ENCODE measurements around the gene NDE1.

The NDE1 gene

DNA sequence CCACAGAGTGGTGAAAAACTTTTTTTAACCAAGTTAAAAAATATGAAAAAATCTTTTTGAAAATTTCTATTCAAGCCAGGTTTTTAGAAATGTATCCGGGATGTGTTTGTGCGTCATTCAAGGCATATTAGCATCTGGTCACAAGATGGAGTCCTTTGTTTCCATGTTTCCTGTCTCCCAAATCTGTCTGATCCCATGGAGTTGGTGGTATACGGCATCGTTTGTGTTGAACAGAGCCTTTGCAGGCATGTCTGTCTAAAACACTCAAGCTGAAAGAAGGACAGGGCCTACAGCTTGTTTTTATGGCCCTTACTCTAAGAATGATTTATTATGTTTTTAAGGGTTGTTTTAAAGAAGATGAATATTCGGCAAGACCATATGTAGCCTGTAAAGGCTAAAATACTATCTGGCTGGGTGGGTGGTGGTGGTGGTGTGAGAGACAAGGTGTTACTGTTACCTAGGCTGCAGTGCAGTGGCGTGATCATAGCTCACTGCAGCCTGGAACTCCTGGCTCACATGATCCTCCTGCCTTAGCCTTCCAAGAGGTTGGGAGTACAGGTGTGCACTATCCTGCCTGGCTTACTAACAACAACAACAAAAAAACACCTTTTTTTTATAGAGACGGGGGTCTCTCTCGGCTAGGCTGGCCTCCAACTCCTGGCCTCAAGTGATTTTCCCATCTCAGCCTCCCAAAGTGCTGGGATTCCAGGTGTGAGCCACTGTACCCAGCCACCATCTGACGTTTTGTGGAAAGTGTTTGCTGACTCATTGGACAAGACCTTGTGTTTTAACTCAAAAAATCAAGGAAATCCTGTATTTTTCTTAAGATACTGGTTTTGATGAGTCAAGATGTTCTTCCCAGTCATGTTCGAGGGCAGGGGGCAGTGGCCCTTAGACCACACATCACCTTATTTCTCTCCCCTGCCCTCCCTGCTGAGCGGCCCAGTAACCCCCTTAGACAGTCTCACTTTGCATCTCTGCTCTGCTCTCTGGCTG, 52.2 kb downstream of the NDE1 start:
- Histone ChIP-seq H3K36me3 (ENCODE audit: control insufficient read depth in 1 of 2, insufficient read depth in 2 of 2, low read length in 2 of 2) (peaks cover 23 to 63% of the 10 kb centered on the region in 2 donors), H3K27me3 (ENCODE audit: low read depth, low read length) (no peaks in the 10 kb centered on the region), H3K27ac (ENCODE audit: low read length) (peak overlapping the region; percentile 31), H3K4me3 (ENCODE audit: low read depth in 1 of 2, low read length in 2 of 2) (no peak overlapping the region), H3K9me3 (ENCODE audit: control insufficient read depth in 1 of 2, low read length in 2 of 2) (no peaks in the 10 kb centered on the region), H3K4me1 (ENCODE audit: control insufficient read depth in 1 of 2, insufficient read depth in 2 of 2, low read length in 2 of 2) (peaks cover 0 to 8% of the 10 kb centered on the region in 2 donors)

DNA sequence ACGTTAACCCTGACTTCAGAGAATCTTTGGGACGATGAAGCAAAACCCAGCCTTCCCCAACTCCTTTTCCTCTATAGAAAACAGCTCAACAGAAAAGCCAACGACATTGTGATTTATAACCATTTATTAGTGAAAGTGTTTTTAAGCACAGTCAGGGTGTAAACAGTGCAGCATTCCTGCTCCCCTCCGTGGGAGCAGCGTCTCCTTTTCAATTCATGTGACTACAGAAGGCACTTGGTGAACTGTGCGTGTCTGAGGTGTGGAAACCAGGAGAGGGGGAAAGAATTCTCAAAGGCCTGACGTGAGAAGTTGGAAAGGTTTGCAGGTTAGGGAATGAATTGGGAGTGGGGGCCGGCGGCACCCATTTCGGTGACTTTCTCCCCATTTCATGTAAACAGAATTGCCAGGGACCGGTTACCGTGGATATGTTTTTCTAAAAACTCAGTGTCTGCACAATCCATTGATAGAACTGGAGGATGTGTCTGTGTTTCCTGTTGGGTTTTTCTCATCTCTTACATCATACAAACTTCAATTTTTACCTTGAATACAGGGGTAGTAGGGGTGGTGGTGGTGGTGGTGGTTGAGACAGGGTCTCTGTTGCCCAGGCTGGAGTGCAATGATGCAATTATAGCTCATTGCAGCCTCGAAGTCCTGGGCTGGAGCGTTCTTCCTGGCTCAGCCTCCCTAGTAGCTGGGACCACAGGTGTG, 53.1 kb downstream of the NDE1 start:
- H3K4me1 ChIP-seq (ENCODE audit: control insufficient read depth in 1 of 2, insufficient read depth in 2 of 2, low read length in 2 of 2) = peaks cover 0 to 8% of the 10 kb centered on the region in 2 donors
- no peaks in the 10 kb centered on the region for H3K27me3 ChIP-seq (ENCODE audit: low read depth, low read length)
- H3K9me3 ChIP-seq (ENCODE audit: control insufficient read depth in 1 of 2, low read length in 2 of 2) = no peaks in the 10 kb centered on the region
- H3K27ac ChIP-seq (ENCODE audit: low read length) = no peak overlapping the region
- no peak overlapping the region for H3K4me3 ChIP-seq (ENCODE audit: low read depth in 1 of 2, low read length in 2 of 2)
- H3K36me3 ChIP-seq (ENCODE audit: control insufficient read depth in 1 of 2, insufficient read depth in 2 of 2, low read length in 2 of 2) = peaks cover 25 to 62% of the 10 kb centered on the region in 2 donors

DNA sequence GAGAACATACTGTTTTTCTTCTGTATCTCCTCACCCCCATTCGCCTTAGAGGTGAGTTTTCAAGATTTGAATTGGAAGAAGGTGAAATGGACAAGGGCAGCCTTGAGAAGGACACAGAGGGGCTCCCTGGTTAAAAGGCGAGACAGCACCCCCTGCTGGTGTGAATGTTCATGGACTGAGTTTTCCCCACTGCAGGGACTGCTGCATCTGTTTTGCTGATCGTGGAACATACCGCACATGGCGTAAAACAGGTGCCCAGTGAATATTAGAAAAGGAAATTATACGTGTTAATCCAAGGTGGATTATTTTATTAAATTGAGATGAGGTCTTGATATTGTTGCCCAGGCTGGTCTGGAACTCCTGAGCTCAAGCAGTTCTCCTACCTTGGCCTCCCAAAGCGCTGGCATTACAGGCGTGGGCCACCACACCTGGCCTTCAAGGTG, 54.5 kb downstream of the NDE1 start:
- H3K4me3 ChIP-seq (ENCODE audit: low read depth in 1 of 2, low read length in 2 of 2) = no peak overlapping the region
- H3K4me1 ChIP-seq (ENCODE audit: control insufficient read depth in 1 of 2, insufficient read depth in 2 of 2, low read length in 2 of 2) = peaks cover 0 to 8% of the 10 kb centered on the region in 2 donors
- no peaks in the 10 kb centered on the region for H3K9me3 ChIP-seq (ENCODE audit: control insufficient read depth in 1 of 2, low read length in 2 of 2)
- H3K27ac ChIP-seq (ENCODE audit: low read length) = no peak overlapping the region
- peaks cover 26 to 59% of the 10 kb centered on the region in 2 donors for H3K36me3 ChIP-seq (ENCODE audit: control insufficient read depth in 1 of 2, insufficient read depth in 2 of 2, low read length in 2 of 2)
- H3K27me3 ChIP-seq (ENCODE audit: low read depth, low read length) = no peaks in the 10 kb centered on the region

DNA sequence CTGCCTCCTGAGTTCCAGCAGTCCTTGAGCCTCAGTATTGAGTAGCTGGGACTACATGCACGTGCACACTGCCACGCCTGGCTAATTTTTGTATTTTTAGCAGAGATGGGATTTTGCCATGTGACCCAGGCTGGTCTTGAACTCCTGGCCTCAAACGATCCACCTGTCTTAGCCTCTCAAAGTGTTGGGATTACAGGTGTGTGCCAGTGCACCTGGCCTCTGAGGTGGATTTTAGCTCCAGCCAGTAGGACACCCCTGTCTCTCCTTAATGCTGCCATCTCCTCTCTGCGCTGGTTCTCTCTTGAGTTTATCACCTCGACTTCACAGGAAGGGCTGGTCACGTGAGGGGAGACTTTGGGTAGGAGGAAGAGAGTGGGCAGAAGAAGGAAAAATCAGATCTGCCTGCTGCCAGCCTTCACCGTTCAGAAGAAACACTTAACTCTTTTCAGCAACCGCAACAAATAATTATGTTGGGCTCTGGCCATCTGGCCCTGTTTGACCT, 55.1 kb downstream of the NDE1 start:
- Histone ChIP-seq H3K27ac (ENCODE audit: low read length) (no peak overlapping the region), H3K36me3 (ENCODE audit: control insufficient read depth in 1 of 2, insufficient read depth in 2 of 2, low read length in 2 of 2) (peaks cover 25 to 59% of the 10 kb centered on the region in 2 donors), H3K27me3 (ENCODE audit: low read depth, low read length) (no peaks in the 10 kb centered on the region), H3K9me3 (ENCODE audit: control insufficient read depth in 1 of 2, low read length in 2 of 2) (no peaks in the 10 kb centered on the region), H3K4me3 (ENCODE audit: low read depth in 1 of 2, low read length in 2 of 2) (no peak overlapping the region), H3K4me1 (ENCODE audit: control insufficient read depth in 1 of 2, insufficient read depth in 2 of 2, low read length in 2 of 2) (peaks cover 0 to 8% of the 10 kb centered on the region in 2 donors)

DNA sequence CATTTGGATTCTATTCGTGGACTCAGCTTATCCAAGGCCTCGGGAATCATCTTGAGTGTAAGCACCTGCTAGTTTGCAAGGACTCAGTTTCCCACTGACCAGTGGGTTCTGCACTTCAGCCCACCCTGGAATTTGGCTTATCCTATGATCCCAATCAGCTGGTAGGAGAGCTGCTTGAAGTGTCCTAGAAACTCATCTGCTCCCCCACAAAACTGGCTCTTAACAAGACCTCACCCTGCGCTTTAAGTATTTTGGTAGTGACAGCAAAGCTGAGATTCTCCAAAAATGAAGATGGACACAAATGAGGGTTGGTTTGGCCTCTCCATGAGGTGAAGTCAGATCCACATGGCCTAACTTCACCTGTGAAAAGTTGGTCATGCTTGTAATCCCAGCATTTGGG, 57.3 kb downstream of the NDE1 start:
- Histone ChIP-seq H3K4me3 (ENCODE audit: low read depth in 1 of 2, low read length in 2 of 2) (no peak overlapping the region), H3K4me1 (ENCODE audit: control insufficient read depth in 1 of 2, insufficient read depth in 2 of 2, low read length in 2 of 2) (peaks cover 0 to 8% of the 10 kb centered on the region in 2 donors), H3K27me3 (ENCODE audit: low read depth, low read length) (no peaks in the 10 kb centered on the region), H3K36me3 (ENCODE audit: control insufficient read depth in 1 of 2, insufficient read depth in 2 of 2, low read length in 2 of 2) (peaks cover 25 to 70% of the 10 kb centered on the region in 2 donors), H3K9me3 (ENCODE audit: control insufficient read depth in 1 of 2, low read length in 2 of 2) (no peaks in the 10 kb centered on the region), H3K27ac (ENCODE audit: low read length) (no peak overlapping the region)

DNA sequence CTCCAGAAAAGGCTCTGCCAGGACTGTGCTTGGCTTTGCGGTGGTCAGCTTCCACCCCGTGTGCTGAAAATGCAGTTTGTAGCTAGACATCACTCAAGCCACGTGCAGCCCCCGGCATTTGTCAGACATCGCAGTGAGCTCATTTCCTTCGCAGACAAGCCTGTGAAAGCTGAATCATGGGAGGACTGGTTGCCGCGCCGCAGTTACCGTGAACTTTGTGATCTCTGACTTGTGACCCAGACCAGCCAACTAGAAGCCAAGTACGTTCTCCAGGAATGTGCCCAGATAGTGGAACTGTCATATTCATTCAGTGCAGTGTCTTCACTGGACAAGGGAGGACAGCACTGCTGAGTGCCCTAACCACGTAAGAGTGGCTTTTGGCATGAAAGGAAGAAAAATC, 58.1 kb downstream of the NDE1 start:
- peaks cover 25 to 74% of the 10 kb centered on the region in 2 donors for H3K36me3 ChIP-seq (ENCODE audit: control insufficient read depth in 1 of 2, insufficient read depth in 2 of 2, low read length in 2 of 2)
- H3K27me3 ChIP-seq (ENCODE audit: low read depth, low read length) = no peaks in the 10 kb centered on the region
- peaks cover 0 to 10% of the 10 kb centered on the region in 2 donors for H3K4me1 ChIP-seq (ENCODE audit: control insufficient read depth in 1 of 2, insufficient read depth in 2 of 2, low read length in 2 of 2)
- no peak overlapping the region for H3K4me3 ChIP-seq (ENCODE audit: low read depth in 1 of 2, low read length in 2 of 2)
- H3K27ac ChIP-seq (ENCODE audit: low read length) = no peak overlapping the region
- H3K9me3 ChIP-seq (ENCODE audit: control insufficient read depth in 1 of 2, low read length in 2 of 2) = no peaks in the 10 kb centered on the region

DNA sequence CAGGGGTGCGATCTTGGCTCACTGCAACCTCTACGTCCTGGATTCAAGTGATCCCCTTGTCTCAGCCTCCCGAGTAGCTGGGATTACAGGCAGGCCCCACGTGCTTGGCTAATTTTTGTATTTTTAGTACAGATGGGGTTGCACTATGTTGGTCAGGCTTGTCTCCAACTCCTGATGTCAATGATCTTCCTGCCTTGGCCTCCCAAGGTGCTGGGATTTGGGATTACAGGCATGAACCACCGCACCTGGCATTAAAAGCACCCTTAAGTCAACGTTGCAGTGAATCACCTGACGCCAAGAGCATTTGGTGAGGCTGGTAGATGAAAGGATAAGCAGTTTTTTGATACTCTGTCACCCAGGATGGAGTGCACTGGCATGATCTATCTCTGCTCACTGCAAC, 59.0 kb downstream of the NDE1 start:
- no peaks in the 10 kb centered on the region for H3K27me3 ChIP-seq (ENCODE audit: low read depth, low read length)
- peaks cover 0 to 18% of the 10 kb centered on the region in 2 donors for H3K4me1 ChIP-seq (ENCODE audit: control insufficient read depth in 1 of 2, insufficient read depth in 2 of 2, low read length in 2 of 2)
- H3K4me3 ChIP-seq (ENCODE audit: low read depth in 1 of 2, low read length in 2 of 2) = no peak overlapping the region
- H3K9me3 ChIP-seq (ENCODE audit: control insufficient read depth in 1 of 2, low read length in 2 of 2) = no peaks in the 10 kb centered on the region
- peaks cover 30 to 75% of the 10 kb centered on the region in 2 donors for H3K36me3 ChIP-seq (ENCODE audit: control insufficient read depth in 1 of 2, insufficient read depth in 2 of 2, low read length in 2 of 2)
- H3K27ac ChIP-seq (ENCODE audit: low read length) = no peak overlapping the region

DNA sequence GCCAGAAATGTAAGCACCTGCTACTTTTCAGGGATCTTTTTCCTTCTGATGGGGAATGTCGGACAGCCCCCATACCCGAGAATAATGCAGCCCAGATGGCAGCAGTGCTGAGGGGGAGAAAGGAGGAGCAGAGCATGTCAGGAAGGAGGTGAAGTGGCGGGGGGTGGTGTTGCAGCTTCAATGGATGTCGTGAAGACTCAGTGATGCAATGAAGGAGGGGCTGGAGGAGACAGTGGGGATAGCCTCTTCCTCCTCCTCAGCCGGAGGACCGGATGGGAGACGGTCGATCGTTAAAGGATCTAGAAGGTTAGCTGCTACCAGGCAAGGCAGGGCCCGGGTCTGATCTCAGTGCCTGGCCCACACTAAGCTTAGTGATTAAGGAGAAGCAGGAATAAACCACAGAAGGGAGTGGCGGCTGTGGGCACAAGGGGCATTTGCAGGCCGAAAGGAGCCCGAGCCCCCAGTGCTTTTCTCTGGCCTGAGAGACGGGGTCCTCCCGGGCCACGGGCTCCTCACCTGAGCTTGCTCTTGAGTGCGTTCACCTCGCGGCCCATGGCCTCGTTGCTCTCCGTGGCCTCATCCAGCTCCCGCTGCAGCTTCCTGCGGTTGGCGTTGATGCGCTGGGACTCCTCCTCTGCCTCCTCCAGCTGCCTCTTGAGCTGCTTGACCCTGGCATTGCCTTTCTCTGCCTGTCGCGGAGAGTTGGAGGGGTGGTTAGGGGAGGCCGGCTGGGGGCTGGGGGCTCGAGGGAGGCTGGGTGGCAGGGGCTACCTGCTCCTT, 64.5 kb downstream of the NDE1 start:
- Histone ChIP-seq H3K27ac (ENCODE audit: low read length) (no peak overlapping the region), H3K27me3 (ENCODE audit: low read depth, low read length) (no peaks in the 10 kb centered on the region), H3K4me3 (ENCODE audit: low read depth in 1 of 2, low read length in 2 of 2) (no peak overlapping the region), H3K9me3 (ENCODE audit: control insufficient read depth in 1 of 2, low read length in 2 of 2) (no peaks in the 10 kb centered on the region), H3K4me1 (ENCODE audit: control insufficient read depth in 1 of 2, insufficient read depth in 2 of 2, low read length in 2 of 2) (peaks cover 0 to 16% of the 10 kb centered on the region in 2 donors), H3K36me3 (ENCODE audit: control insufficient read depth in 1 of 2, insufficient read depth in 2 of 2, low read length in 2 of 2) (peaks cover 45 to 90% of the 10 kb centered on the region in 2 donors)

DNA sequence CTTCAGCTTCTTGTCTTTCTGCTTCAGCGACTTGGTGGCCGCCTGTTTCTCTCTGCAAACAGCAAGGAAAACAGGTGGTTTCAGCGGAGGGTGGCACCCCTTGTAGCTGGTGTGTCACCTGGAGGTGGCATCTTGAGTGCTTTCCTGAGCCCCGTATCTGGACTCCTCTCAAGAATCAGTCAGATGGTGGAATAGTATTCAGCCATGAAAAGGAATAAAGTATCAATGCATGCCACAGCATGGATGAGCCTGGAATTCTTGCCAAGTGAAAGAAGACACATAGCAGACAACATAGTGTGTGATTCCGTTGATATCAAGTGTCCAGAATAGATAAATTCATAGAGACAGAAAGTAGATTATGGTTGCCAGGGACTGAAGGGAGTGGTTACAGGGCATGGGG, 65.2 kb downstream of the NDE1 start:
- Histone ChIP-seq H3K4me1 (ENCODE audit: control insufficient read depth in 1 of 2, insufficient read depth in 2 of 2, low read length in 2 of 2) (peaks cover 0 to 22% of the 10 kb centered on the region in 2 donors), H3K27me3 (ENCODE audit: low read depth, low read length) (no peaks in the 10 kb centered on the region), H3K4me3 (ENCODE audit: low read depth in 1 of 2, low read length in 2 of 2) (no peak overlapping the region), H3K36me3 (ENCODE audit: control insufficient read depth in 1 of 2, insufficient read depth in 2 of 2, low read length in 2 of 2) (peaks cover 47 to 91% of the 10 kb centered on the region in 2 donors), H3K9me3 (ENCODE audit: control insufficient read depth in 1 of 2, low read length in 2 of 2) (no peaks in the 10 kb centered on the region), H3K27ac (ENCODE audit: low read length) (no peak overlapping the region)

DNA sequence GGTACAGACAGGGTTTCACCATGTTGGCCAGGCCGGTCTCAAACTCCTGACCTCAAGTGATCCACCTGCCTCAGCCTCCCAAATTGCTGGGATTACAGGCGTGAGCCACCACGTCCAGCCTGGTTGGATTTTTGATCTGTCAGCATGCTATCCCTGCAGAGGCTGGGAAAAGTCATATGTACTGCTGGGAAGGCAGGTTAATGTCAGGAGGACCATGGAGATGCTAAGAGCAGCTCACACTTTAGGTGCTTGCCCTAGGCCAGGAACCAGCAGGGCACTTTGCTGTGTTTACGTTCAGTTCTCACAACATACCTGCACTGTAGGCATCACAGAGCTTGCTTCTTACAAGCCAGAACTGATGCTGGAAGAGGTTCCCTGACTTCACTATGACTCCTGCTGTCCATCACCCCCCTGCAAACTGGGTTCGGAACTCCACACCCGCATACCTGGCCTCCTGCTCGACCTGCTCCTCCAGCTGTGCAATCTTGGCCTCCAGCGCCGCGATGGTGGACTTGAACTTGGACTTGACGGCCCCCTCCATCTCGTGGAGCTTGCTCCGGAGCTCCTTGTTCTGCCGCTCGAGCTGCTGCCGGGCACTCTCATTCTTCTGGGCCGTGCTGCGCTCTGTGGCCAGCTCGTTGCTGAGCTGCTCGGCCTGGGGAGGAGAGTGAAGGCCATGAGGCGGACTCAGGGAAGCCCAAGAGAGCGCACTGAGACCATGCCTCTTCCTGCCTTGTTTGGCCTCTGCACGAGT, 66.8 kb downstream of the NDE1 start:
- Histone ChIP-seq H3K4me3 (ENCODE audit: low read depth in 1 of 2, low read length in 2 of 2) (no peak overlapping the region), H3K27me3 (ENCODE audit: low read depth, low read length) (no peaks in the 10 kb centered on the region), H3K9me3 (ENCODE audit: control insufficient read depth in 1 of 2, low read length in 2 of 2) (no peaks in the 10 kb centered on the region), H3K4me1 (ENCODE audit: control insufficient read depth in 1 of 2, insufficient read depth in 2 of 2, low read length in 2 of 2) (peaks cover 0 to 22% of the 10 kb centered on the region in 2 donors), H3K27ac (ENCODE audit: low read length) (no peak overlapping the region), H3K36me3 (ENCODE audit: control insufficient read depth in 1 of 2, insufficient read depth in 2 of 2, low read length in 2 of 2) (peaks cover 53 to 93% of the 10 kb centered on the region in 2 donors)
